GM21528 (cell line): Measurements from ENCODE around the gene OCA2.
"Not testable (repeated sequence)": the region's sequence is repeated elsewhere in the genome, so short reads cannot be mapped to it uniquely, and the experiment has no call there.

Experiments used
- ATAC-seq: cut with Tn5 transposase; IDR thresholded peaks from one replicate; pipeline ENCODE4 v1.9.1; 2021; ENCODE audit warnings: mild to moderate bottlenecking, moderate library complexity; ENCODE audit not compliant: unreplicated experiment, low FRiP score

OCA2 gene

GRCh38 chr15:28121577-28121976, 22.5 kb upstream of the OCA2 start:
- ATAC-seq = not testable (repeated sequence)

DNA sequence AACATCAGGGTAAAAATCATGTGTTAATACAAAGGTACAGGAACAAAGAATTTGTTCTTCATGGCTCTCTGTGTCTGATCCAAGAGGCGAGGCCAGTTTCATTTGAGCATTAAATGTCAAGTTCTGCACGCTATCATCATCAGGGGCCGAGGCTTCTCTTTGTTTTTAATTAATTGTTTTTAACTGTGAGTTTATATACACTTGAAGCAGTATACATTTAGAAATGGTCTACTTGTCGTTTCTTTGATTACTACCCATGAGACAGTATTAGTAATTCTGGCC, 21.2 kb upstream of the OCA2 start:
- no peak for ATAC-seq

DNA sequence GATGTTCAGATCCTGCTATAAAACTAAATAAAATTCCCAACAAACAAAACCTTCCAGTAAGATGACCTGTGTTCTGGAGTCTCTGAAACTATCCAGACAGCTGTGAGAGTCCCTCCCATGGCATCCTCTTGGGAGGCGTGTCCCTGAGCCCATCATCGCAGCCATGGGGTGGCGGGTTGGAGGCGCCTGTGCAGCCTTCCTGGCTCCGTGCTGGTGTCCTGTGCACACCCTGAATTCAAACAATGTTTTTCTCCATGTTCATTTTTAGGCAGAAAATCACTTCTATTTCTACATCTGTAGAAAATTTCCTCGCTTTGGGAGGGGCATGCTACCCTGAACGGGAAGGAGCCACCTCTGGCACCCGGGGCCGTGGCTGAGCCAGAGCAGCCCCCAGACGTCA, 19.4 kb upstream of the OCA2 start:
- no peak for ATAC-seq

- ATAC-seq = no peak
Observed at GRCh38 chr15:28118083-28118482, 19.0 kb upstream of the OCA2 start.

- no peak for ATAC-seq
Observed at GRCh38 chr15:28117432-28117990, 18.4 kb upstream of the OCA2 start.

- no peak for ATAC-seq
Observed at GRCh38 chr15:28116521-28117431, 17.7 kb upstream of the OCA2 start.

GRCh38 chr15:28115871-28116270, 16.8 kb upstream of the OCA2 start:
- ATAC-seq = no peak

- no peak for ATAC-seq
Observed at GRCh38 chr15:28114721-28115622, 15.9 kb upstream of the OCA2 start.

- no peak for ATAC-seq
Observed at GRCh38 chr15:28114114-28114455, 15.0 kb upstream of the OCA2 start.

DNA sequence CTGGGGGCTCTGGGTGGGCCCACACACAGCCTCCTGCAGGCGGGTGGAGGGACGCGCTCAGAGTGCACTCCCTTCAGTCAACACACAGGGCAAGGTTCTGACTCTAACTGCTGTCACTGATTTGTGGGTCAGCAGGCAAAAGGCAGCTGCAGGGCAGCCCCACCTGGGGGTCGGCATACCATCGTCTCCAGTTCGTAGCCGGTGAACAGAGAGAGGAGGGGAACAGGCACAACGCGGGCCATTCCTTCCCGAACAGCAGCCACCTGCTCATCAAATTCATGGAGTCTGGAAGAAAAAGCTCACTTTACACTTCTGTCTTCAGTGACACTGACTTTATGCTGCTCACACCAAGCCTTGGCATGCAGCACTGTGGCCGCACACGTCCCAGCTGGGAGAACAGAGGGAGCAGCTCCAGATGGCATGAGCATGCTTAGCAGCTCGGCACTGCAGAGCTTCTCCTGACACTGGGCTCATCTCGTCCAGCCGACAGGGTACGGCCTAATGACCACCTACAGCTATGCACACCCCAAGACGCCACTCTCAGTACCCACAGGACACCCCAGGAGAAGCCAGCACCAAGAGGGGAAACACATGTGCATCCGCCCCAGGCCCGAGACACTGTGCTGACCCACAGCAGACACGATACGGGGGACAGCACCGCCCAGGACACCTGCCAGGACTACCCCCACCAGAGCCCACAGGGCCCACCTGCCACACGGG, 14.4 kb upstream of the OCA2 start:
- ATAC-seq = no peak

- ATAC-seq = no peak
Observed at GRCh38 chr15:28112962-28113361, 13.8 kb upstream of the OCA2 start.

DNA sequence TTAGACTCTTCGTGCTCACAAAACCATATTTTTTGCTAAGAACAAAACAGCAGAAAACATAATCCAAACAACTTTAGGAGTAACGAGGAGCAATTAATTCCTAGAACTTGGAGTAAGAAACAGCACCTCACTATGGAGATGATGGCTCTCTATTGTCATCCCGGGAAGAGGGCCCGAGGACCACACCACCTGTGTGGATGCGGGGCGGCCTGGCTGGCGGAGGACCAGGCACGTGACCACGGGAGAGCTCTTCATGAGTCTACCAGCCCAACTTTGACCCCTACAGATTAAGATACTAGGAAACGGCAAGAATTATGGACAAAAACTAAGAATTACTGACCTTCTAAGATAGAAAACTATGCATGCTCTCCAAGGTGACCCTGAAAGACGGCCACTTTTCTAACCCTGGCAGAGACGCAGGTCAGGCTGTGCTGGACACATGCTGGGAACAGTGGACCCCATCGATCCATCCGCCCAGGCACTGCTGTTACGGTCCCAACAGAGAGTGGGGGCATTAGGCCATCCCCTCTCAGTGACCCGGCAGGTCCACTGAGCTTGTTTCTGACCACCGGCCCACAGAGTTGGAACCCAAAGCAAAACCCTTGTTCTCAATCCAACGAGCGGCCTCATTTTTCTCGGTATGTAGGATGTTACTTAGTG, 13.1 kb upstream of the OCA2 start:
- no peak for ATAC-seq

DNA sequence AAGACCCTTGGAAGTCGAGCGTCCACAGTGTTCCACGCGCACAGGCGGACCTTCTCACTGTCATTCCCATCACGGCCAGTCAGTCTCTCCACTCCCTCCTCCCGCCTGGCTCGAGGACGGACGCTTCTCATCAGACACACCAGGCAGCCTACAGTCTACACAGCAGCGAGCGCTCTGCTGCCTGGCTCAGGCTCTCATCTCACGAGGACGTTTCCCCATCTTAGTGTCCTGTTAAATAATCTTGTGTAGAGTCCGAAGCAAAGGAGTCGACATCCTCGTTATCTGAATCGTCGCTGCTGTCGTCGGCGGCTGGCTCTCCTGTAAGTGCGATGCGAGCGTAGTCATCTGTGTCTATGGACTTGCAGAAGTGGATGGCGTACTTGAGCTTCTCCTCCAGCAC, 12.4 kb upstream of the OCA2 start:
- no peak for ATAC-seq

- no peak for ATAC-seq
Observed at GRCh38 chr15:28110481-28110881, 11.4 kb upstream of the OCA2 start.

GRCh38 chr15:28109626-28110455, 10.7 kb upstream of the OCA2 start:
- no peak for ATAC-seq

DNA sequence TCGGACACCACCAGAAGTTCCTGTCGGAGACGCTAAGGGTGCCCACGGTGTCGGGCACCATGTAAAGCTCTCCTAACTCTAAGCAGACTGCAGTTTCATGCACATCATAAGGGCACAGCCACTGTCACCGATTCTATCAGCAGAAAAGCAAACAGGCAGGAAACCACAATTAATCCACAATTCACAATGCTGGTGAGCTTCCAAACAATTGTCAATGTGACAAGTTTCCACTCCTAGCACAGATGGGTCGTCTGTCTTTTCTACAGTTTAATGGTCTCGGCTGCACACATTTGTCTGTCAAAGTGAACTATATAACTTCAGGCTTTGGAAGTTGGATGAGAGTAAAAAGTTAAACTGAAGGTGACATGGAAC, 8.8 kb upstream of the OCA2 start:
- ATAC-seq = no peak

- no peak for ATAC-seq
Observed at GRCh38 chr15:28107111-28107903, 8.2 kb upstream of the OCA2 start.

GRCh38 chr15:28106294-28107110, 7.4 kb upstream of the OCA2 start:
- ATAC-seq = no peak
